Measurements from ENCODE around the gene AGAP1.

AGAP1 gene

DNA sequence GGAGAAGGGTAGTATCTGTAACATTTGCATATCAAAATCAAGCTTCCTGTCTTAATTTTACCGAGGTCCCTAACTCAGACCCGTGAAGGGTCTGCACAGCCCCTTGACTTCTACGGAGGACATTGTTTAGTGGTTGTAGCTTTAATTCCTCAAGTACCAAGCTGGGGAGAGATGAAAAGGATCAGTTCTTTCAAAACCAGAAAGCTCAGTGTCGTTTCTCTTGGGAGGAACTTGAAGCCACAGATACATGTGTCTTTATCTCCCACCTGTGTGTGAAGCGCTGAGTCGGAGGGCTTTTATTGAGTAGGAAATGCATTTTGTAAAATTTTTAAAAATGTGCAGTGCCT lies 410.7 kb downstream of the AGAP1 start:
- no peaks in the 10 kb centered on the region for H3K4me1 ChIP-seq (ENCODE audit: insufficient read depth, poor library complexity, severe bottlenecking)
- ATAC-seq (ENCODE audit: low read depth) (no peak), DNase-seq (ENCODE audit: low spot score) (no peak)
- H3K27ac ChIP-seq (ENCODE audit: poor library complexity, severe bottlenecking): no peak overlapping the region
- H3K4me3 ChIP-seq (ENCODE audit: severe bottlenecking): no peak overlapping the region
- H3K36me3 ChIP-seq (ENCODE audit: low read depth): peaks cover 5% of the 10 kb centered on the region; the same call in 1 of the 2 replicates
- TF ChIP-seq, protein P1, sequence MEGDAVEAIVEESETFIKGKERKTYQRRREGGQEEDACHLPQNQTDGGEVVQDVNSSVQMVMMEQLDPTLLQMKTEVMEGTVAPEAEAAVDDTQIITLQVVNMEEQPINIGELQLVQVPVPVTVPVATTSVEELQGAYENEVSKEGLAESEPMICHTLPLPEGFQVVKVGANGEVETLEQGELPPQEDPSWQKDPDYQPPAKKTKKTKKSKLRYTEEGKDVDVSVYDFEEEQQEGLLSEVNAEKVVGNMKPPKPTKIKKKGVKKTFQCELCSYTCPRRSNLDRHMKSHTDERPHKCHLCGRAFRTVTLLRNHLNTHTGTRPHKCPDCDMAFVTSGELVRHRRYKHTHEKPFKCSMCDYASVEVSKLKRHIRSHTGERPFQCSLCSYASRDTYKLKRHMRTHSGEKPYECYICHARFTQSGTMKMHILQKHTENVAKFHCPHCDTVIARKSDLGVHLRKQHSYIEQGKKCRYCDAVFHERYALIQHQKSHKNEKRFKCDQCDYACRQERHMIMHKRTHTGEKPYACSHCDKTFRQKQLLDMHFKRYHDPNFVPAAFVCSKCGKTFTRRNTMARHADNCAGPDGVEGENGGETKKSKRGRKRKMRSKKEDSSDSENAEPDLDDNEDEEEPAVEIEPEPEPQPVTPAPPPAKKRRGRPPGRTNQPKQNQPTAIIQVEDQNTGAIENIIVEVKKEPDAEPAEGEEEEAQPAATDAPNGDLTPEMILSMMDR (IDR thresholded peaks at IDR 0.05; ENCODE audit: poor library complexity, severe bottlenecking): no peak
- no peaks in the 10 kb centered on the region for H3K9me3 ChIP-seq (ENCODE audit: severe bottlenecking)
- H3K27me3 ChIP-seq (ENCODE audit: insufficient read depth, poor library complexity, severe bottlenecking): no peaks in the 10 kb centered on the region

DNA sequence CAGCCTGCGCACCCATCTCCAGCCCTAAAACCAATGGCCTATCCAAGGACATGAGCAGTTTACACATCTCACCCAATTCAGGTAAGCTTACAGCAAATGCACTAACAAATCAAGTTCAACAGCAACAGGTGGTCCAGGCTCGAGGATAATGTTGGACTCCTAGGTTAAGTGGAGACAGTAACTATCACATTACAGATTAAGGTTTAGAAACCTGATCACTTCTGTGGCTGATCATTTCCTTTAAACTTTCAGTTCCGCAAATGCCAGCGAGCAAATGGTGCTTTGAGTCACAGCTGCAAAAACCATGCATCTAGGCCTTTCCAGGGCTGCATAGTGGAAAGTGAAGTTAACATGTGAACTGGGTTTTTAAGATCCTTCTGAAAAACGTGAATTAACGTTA lies 415.0 kb downstream of the AGAP1 start:
- Histone ChIP-seq H3K36me3 (ENCODE audit: low read depth) (peaks cover 11% of the 10 kb centered on the region), H3K4me1 (ENCODE audit: insufficient read depth, poor library complexity, severe bottlenecking) (no peaks in the 10 kb centered on the region), H3K9me3 (ENCODE audit: severe bottlenecking) (no peaks in the 10 kb centered on the region), H3K4me3 (ENCODE audit: severe bottlenecking) (no peak overlapping the region), H3K27ac (ENCODE audit: poor library complexity, severe bottlenecking) (no peak overlapping the region), H3K27me3 (ENCODE audit: insufficient read depth, poor library complexity, severe bottlenecking) (no peaks in the 10 kb centered on the region)
- TF ChIP-seq, protein P1 (IDR thresholded peaks at IDR 0.05; ENCODE audit: poor library complexity, severe bottlenecking): no peak
- ATAC-seq (ENCODE audit: low read depth): no peak
- DNase-seq (ENCODE audit: low spot score): no peak

DNA sequence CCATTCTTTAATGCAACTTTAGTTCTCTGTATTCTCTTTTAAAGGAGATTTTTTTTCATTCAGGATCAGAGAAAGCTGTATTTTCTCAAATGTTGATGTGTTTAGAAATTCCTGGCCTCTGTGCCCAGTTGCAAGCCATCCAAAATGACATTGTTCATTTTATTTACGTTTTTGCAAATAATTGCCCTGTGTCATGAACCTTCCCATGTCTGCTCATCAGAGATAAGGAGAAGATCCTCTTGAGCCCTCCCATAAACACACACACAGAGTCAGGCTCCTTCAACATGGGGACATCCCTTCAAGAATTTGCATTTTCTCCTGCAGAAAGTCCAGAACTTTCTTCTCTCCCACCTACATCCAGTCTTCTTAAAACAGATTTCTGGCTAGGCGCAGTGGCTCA lies 415.5 kb downstream of the AGAP1 start:
- DNase-seq (ENCODE audit: low spot score): no peak
- Histone ChIP-seq H3K4me1 (ENCODE audit: insufficient read depth, poor library complexity, severe bottlenecking) (no peaks in the 10 kb centered on the region), H3K36me3 (ENCODE audit: low read depth) (peaks cover 11% of the 10 kb centered on the region), H3K27me3 (ENCODE audit: insufficient read depth, poor library complexity, severe bottlenecking) (no peaks in the 10 kb centered on the region), H3K4me3 (ENCODE audit: severe bottlenecking) (no peak overlapping the region), H3K9me3 (ENCODE audit: severe bottlenecking) (no peaks in the 10 kb centered on the region), H3K27ac (ENCODE audit: poor library complexity, severe bottlenecking) (no peak overlapping the region)
- ATAC-seq (ENCODE audit: low read depth): no peak
- TF ChIP-seq, protein P1 (IDR thresholded peaks at IDR 0.05; ENCODE audit: poor library complexity, severe bottlenecking): no peak

DNA sequence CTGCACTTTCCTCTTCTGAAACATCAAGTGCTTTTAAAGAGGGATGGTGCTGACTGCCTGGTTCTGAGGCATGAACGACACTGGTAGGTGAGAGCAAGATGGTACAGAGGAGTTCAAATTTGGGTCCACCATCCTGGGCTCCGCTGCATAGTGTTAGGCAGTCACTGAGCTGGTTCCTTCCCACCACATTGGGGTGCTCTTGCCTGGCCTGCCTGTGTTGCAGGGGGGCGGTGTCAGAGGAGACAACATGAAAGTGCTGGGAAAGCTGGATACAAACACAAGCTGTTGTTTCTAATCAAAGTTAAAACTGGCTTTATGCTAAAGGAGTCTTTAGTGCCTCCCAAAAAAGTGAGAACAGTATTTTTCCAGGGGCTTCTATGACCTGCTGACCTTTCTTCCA lies 416.2 kb downstream of the AGAP1 start:
- no peaks in the 10 kb centered on the region for H3K4me1 ChIP-seq (ENCODE audit: insufficient read depth, poor library complexity, severe bottlenecking)
- H3K4me3 ChIP-seq (ENCODE audit: severe bottlenecking): no peak overlapping the region
- H3K27ac ChIP-seq (ENCODE audit: poor library complexity, severe bottlenecking): no peak overlapping the region
- TF ChIP-seq, protein P1 (IDR thresholded peaks at IDR 0.05; ENCODE audit: poor library complexity, severe bottlenecking): no peak
- H3K36me3 ChIP-seq (ENCODE audit: low read depth): peaks cover 11% of the 10 kb centered on the region
- H3K9me3 ChIP-seq (ENCODE audit: severe bottlenecking): no peaks in the 10 kb centered on the region
- DNase-seq (ENCODE audit: low spot score) (no peak), ATAC-seq (ENCODE audit: low read depth) (no peak)
- H3K27me3 ChIP-seq (ENCODE audit: insufficient read depth, poor library complexity, severe bottlenecking): no peaks in the 10 kb centered on the region

DNA sequence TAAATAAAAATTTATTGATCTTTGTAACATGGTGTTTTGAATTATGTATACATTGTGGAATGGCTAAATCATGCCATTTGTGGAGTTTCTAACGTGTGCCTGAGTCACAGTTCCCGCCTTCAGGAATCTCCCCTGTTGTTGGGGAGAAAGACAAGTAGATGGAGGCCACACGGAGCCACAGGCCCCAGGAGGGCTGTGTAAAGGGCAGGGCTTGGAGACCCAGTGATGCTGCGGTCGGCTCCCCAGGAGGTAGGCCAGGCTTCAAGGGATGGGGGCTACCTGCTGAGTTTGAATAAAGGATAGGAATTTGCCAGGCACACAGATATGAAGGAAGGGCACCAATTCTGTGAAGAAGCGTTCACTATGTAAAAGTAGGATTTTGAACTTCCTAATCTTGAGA lies 417.3 kb downstream of the AGAP1 start:
- Histone ChIP-seq H3K9me3 (ENCODE audit: severe bottlenecking) (no peaks in the 10 kb centered on the region), H3K27me3 (ENCODE audit: insufficient read depth, poor library complexity, severe bottlenecking) (no peaks in the 10 kb centered on the region), H3K36me3 (ENCODE audit: low read depth) (peaks cover 11% of the 10 kb centered on the region), H3K27ac (ENCODE audit: poor library complexity, severe bottlenecking) (no peak overlapping the region), H3K4me1 (ENCODE audit: insufficient read depth, poor library complexity, severe bottlenecking) (no peaks in the 10 kb centered on the region), H3K4me3 (ENCODE audit: severe bottlenecking) (no peak overlapping the region)
- TF ChIP-seq, protein P1 (IDR thresholded peaks at IDR 0.05; ENCODE audit: poor library complexity, severe bottlenecking): no peak
- no peak for DNase-seq (ENCODE audit: low spot score)
- ATAC-seq (ENCODE audit: low read depth): no peak

Data from RWPE2 (cell line).